GM12801 (cell line): ENCODE data around the gene OPRD1.

Source experiments
- TF ChIP-seq, protein P1 (sequence below): IDR thresholded peaks from one replicate; pipeline ENCODE4 v1.5.1; 2011; ENCODE audit warnings: control low read depth; ENCODE audit not compliant: insufficient read length; ENCODE audit errors: extremely low read depth

Gene OPRD1

GRCh38 chr1:28886731-28887418 lies 74.9 kb downstream of the OPRD1 start:
- TF ChIP-seq, protein P1, sequence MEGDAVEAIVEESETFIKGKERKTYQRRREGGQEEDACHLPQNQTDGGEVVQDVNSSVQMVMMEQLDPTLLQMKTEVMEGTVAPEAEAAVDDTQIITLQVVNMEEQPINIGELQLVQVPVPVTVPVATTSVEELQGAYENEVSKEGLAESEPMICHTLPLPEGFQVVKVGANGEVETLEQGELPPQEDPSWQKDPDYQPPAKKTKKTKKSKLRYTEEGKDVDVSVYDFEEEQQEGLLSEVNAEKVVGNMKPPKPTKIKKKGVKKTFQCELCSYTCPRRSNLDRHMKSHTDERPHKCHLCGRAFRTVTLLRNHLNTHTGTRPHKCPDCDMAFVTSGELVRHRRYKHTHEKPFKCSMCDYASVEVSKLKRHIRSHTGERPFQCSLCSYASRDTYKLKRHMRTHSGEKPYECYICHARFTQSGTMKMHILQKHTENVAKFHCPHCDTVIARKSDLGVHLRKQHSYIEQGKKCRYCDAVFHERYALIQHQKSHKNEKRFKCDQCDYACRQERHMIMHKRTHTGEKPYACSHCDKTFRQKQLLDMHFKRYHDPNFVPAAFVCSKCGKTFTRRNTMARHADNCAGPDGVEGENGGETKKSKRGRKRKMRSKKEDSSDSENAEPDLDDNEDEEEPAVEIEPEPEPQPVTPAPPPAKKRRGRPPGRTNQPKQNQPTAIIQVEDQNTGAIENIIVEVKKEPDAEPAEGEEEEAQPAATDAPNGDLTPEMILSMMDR, result no peak

GRCh38 chr1:28887419-28887834 lies 75.5 kb downstream of the OPRD1 start:
- TF ChIP-seq, protein P1, result no peak

GRCh38 chr1:28887835-28888682 lies 76.1 kb downstream of the OPRD1 start:
- TF ChIP-seq, protein P1, result no peak

- TF ChIP-seq, protein P1, result no peak
These were observed 76.9 kb downstream of the OPRD1 start for GRCh38 chr1:28888915-28889314.

GRCh38 chr1:28889357-28889756 lies 77.4 kb downstream of the OPRD1 start:
- TF ChIP-seq, protein P1, result no peak

- TF ChIP-seq, protein P1, result no peak
These were observed 78.5 kb downstream of the OPRD1 start for GRCh38 chr1:28890435-28890834.

DNA sequence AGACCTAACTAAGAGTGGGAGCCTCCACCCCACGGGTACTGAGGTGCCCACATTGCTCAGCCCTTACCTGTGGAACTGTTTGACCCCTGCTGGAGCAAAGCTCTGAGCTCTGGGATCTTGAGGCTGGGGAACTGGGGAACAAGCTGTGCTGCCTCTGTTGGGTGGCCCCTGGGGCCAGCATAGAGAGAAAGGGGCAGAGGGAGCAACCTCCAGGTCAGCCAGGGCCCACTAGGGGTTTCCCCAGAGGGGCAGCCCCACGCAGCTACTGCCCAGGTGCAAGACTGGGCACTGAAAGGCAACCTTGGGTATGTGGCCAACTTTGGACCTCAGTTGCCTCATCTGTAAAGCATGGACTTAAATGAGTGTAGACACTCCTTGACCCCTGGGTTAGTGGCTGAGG lies 78.9 kb downstream of the OPRD1 start:
- TF ChIP-seq, protein P1, result no peak
